CD4-positive, alpha-beta T cell treated with Interleukin-4 for 4 hours (primary cell): ENCODE results near the gene WFDC10A.
"Not testable (repeated sequence)": the region's sequence is repeated elsewhere in the genome, so short reads cannot be mapped to it uniquely, and the experiment has no call there.

Source experiments
- DNase-seq: peaks from one replicate; pipeline ENCODE4 v3.0.0-alpha.2; 2020

Gene WFDC10A

GRCh38 chr20:45649312-45649863 lies 19.8 kb downstream of the WFDC10A start:
- DNase-seq = no peak

- DNase-seq = not testable (repeated sequence)
Observed at GRCh38 chr20:45651726-45652125, 22.2 kb downstream of the WFDC10A start.

GRCh38 chr20:45657038-45657437 lies 27.5 kb downstream of the WFDC10A start:
- not testable (repeated sequence) for DNase-seq

GRCh38 chr20:45670139-45670538 lies 40.6 kb downstream of the WFDC10A start, which contains the start of gene WFDC11:
Gene WFDC11 (minus strand): TSS chr20:45670239. CDS start chr20:45650600, 19,639 bp downstream.
- DNase-seq = no peak

GRCh38 chr20:45672765-45673164 lies 43.2 kb downstream of the WFDC10A start:
- DNase-seq = no peak

GRCh38 chr20:45679650-45680049 lies 50.1 kb downstream of the WFDC10A start:
- DNase-seq = no peak
